VCaP (cell line): ENCODE results near the gene NUP205.
A peak's percentile ranks its signal among the peaks of the same experiment; 100 is the strongest.
"Not testable (repeated sequence)": the region's sequence is repeated elsewhere in the genome, so short reads cannot be mapped to it uniquely, and the experiment has no call there.

Experiments used
- H3K27ac ChIP-seq: fragments of 450-650 bp; 2 replicates; pipeline ENCODE4 v1.5.1; 2017
- TF ChIP-seq, protein P1 (sequence below): fragments of 450-650 bp; conservative IDR thresholded peaks from 2 replicates; pipeline ENCODE4 v1.5.1; 2017; ENCODE audit warnings: mild to moderate bottlenecking, moderate library complexity

The NUP205 gene

DNA sequence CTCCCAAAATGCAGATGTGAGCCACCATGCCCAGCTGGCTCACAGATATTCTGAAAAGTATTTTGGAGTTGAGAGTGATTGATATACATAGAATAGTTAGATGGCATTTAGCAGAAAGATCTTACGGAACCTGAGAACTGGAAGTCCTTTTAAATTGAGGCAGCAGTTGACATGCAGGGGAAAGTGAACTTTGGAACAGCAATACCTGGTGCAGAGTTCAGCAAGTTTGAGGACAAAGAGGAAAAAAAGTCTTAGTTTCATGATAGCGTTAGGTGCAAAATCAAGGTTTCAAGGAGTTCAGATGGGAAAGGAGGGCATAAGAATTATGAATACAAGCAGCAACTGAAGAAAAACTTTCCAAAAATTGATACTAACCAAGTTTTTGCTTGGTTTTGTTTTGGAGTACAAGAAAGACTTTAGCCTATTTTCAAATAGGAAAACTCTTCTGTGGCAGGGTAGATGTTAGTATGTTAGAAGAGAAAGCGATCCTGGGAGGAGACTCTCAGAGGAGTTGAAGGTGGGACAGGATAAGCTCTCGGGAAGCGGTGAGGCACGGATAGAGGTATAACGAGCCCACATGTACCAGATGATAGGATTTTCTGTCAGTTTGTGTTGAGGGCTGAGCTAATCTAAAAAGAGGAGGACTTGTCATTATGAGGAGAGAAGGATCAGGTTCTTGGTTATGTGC, 76.6 kb downstream of the NUP205 start:
- TF ChIP-seq, protein P1, sequence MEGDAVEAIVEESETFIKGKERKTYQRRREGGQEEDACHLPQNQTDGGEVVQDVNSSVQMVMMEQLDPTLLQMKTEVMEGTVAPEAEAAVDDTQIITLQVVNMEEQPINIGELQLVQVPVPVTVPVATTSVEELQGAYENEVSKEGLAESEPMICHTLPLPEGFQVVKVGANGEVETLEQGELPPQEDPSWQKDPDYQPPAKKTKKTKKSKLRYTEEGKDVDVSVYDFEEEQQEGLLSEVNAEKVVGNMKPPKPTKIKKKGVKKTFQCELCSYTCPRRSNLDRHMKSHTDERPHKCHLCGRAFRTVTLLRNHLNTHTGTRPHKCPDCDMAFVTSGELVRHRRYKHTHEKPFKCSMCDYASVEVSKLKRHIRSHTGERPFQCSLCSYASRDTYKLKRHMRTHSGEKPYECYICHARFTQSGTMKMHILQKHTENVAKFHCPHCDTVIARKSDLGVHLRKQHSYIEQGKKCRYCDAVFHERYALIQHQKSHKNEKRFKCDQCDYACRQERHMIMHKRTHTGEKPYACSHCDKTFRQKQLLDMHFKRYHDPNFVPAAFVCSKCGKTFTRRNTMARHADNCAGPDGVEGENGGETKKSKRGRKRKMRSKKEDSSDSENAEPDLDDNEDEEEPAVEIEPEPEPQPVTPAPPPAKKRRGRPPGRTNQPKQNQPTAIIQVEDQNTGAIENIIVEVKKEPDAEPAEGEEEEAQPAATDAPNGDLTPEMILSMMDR, result no peak
- H3K27ac ChIP-seq, result no peak overlapping the region

DNA sequence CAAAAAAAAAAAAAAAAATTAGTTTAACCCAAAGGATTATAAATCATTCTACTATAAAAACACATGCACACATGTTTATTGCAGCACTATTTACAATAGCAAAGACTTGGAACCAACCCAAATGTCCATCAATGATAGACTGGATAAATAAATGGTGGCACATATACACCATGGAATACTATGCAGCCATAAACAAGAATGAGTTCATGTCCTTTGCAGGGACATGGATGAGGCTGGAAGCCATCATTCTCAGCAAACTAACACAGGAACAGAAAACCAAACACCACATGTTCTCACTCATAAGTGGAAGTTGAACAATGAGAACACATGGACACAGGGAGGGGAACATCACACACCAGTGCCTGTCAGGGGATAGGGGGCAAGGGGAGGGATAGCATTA, 82.0 kb downstream of the NUP205 start:
- H3K27ac ChIP-seq, result not testable (repeated sequence)

DNA sequence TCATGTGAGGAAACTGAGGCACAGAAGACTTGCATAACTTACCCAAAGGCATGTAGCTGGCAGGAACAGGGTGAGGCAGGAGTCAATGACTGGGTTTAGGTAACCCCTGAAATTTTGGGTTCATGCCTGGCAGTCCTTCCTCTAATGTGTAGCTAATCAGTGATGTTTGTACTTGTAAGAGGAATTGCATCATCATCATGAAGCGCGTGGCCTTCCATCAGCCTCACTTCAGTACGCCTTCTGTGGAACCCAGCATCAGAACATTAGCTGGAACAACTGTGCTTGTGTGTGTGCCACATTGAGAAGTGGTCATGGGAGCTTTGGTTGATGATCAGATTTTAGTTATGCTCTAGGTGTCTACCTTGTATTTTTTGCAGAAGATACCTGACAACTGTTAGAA, 86.4 kb downstream of the NUP205 start:
- TF ChIP-seq, protein P1, result no peak
- H3K27ac ChIP-seq, result no peak overlapping the region

DNA sequence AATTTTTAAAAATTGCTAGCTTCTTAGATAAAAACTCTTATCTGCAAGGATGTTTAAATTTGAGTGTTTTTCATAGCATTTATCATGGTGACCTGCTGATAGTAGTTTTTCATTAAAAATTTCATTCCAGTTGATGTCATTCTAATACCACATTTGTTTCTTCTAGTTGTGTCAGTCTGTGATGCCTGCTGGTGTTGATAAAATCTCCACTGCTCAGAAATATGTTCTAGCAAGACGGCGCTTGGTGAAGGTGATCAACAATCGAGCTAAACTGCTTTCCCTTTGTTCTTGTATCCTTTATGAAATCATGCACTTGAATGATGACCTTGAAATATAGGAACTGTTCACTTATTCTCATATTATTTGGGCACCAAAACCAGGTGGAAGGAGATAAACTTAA, 87.0 kb downstream of the NUP205 start:
- TF ChIP-seq, protein P1, result no peak
- H3K27ac ChIP-seq, result no peak overlapping the region

DNA sequence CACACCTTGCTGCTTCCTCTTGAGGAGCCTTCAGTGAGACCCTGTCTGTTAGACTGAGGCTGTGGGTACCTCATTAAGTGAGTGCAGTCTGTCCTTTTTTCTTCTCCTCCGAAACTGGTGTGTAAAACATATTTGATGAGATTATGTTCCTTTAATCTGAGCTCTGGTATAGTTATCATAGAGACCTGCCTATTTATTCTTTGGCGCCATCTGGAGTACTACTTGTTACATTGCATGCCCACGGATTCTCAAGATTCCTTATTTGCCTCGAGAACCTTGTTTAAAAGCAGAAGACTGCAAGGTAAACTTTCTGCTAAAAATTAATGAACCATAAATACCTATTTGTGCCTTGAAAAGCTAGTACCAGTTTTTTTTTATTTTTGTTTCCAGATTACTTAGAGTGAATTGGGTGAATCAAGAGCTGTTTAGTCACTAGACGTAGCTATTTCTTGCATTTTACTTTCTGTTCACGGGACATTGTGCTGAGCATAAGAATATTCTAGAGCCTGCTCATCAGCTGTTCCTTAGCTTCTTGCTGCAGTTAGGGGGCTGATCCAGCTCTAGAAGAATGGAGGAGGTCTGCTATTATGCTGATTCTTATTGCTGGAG, 87.7 kb downstream of the NUP205 start:
- TF ChIP-seq, protein P1, result peak; percentile 90
- H3K27ac ChIP-seq, result no peak overlapping the region

DNA sequence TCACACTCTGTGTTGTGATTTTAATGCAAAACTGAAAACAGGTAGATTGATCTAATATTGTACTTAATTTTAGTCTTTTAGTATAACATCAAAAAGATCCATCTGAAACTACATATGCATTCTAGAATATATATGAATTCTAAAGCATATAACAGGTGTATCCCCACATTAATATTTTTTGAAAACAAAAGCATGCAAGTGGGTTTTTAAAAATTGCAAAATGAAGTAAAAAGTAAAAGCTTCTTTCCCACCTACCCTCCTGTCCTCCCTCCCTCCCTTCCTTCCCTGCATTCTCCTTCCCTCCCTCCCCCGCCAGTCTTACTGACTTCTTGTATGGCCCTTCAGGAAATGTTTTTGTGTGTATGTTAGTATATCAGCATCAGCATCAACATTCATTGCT, 90.0 kb downstream of the NUP205 start:
- H3K27ac ChIP-seq, result no peak overlapping the region
- TF ChIP-seq, protein P1, result no peak

DNA sequence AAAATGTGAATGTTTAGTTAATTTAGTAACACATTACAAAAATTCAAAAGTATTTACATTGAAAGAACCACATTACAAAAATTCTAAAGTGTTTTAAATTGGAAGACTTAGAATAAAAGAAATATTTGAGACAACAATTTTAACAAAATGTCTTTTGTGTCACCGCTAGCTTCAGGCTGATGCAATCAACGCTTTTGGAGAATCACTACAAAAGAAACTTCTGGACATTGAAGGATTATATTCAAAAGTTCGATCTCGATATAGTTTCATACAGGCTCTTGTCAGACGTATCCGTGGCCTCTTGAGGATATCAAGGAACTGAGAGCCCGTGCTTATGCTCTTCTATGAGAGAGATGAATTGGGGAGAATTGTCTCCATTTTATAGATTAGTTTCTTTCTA, 90.5 kb downstream of the NUP205 start:
- TF ChIP-seq, protein P1, result no peak
- no peak overlapping the region for H3K27ac ChIP-seq
